Measurements from ENCODE around the gene MAP4K2.

MAP4K2 gene

DNA sequence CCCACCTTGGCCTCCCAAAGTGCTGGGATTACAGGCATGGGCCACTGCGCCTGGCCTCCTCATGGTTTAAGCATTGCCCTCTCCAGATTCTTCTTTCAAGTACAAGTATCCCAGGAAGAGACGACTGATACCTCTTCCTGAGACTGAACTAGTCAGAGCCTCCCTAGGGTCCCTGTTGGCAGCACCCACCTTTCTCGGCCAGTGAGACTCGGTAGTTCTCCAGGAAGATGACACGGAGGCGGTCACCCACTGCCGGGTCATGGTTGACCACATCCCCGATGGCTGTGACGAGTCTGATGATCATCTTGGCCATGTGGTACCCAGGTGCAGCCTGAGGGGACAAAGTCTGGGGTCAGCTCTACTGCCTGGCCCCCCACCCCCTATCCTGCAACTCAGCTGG, 51.9 kb downstream of the MAP4K2 start:
- Histone ChIP-seq H3K4me3 (ENCODE audit: low read depth in 1 of 2, low read length in 2 of 2) (no peak overlapping the region), H3K79me2 (ENCODE audit: insufficient read depth, low read length) (no peaks in the 10 kb centered on the region), H3K4me1 (ENCODE audit: insufficient read depth, low read length) (peaks cover 5% of the 10 kb centered on the region), H3K36me3 (ENCODE audit: insufficient read depth, low read length) (no peaks in the 10 kb centered on the region), H3K9ac (ENCODE audit: low read depth, low read length) (no peak overlapping the region), H3K9me3 (ENCODE audit: insufficient read depth, low read length, severe bottlenecking) (no peaks in the 10 kb centered on the region), H3K4me2 (ENCODE audit: insufficient read depth, low read length) (no peak overlapping the region), H3K27ac (ENCODE audit: low read length) (no peak overlapping the region), H3K27me3 (ENCODE audit: insufficient read depth, low read length, poor library complexity) (no peaks in the 10 kb centered on the region), H2AFZ (ENCODE audit: low read depth, low read length) (no peak overlapping the region), H4K20me1 (ENCODE audit: insufficient read depth, low read length) (no peaks in the 10 kb centered on the region)
- no peak for TF ChIP-seq EZH2 (IDR thresholded peaks at IDR 0.05; ENCODE audit: borderline replicate concordance, low read depth, low read length, severe bottlenecking)
- TF ChIP-seq, protein P1, sequence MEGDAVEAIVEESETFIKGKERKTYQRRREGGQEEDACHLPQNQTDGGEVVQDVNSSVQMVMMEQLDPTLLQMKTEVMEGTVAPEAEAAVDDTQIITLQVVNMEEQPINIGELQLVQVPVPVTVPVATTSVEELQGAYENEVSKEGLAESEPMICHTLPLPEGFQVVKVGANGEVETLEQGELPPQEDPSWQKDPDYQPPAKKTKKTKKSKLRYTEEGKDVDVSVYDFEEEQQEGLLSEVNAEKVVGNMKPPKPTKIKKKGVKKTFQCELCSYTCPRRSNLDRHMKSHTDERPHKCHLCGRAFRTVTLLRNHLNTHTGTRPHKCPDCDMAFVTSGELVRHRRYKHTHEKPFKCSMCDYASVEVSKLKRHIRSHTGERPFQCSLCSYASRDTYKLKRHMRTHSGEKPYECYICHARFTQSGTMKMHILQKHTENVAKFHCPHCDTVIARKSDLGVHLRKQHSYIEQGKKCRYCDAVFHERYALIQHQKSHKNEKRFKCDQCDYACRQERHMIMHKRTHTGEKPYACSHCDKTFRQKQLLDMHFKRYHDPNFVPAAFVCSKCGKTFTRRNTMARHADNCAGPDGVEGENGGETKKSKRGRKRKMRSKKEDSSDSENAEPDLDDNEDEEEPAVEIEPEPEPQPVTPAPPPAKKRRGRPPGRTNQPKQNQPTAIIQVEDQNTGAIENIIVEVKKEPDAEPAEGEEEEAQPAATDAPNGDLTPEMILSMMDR (IDR thresholded peaks at IDR 0.05; ENCODE audit: borderline replicate concordance, extremely low read depth, low read length, poor library complexity, severe bottlenecking), result no peak
- no peak for ATAC-seq (ENCODE audit: insufficient read depth, low read depth)
- DNase-seq, result no peak

DNA sequence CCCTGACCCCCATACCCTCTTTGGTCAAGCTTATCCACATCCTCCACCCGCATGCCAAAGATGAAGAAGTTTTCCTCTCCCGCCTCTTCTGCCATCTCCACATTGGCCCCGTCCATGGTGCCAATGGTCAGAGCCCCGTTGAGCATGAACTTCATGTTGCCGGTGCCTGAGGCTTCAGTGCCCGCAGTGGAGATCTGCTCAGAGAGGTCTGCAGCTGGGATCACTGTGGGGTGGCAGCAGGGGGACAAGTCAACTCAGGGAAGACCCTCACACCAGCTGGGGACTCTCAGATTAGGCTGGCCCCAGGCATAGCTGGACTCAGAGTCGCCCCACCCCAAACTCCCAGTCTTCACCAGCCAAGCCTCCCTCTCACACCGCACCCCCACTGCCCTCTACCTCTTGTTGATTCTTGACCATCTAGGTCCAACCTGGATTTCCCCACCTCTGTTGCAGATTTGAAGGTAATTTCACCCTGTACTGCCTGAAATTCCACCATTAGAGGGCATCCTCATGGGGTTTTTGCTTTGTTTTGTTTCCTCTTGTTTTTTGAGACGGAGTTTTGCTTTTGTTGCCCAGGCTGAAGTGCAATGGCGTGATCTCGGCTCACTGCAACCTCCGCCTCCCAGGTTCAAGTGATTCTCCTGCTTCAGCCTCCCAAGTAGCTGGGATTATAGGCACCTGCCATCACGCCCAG, 52.5 kb downstream of the MAP4K2 start:
- Histone ChIP-seq H3K9me3 (ENCODE audit: insufficient read depth, low read length, severe bottlenecking) (no peaks in the 10 kb centered on the region), H3K4me3 (ENCODE audit: low read depth in 1 of 2, low read length in 2 of 2) (no peak overlapping the region), H3K4me1 (ENCODE audit: insufficient read depth, low read length) (peaks cover 11% of the 10 kb centered on the region), H3K27ac (ENCODE audit: low read length) (no peak overlapping the region), H3K27me3 (ENCODE audit: insufficient read depth, low read length, poor library complexity) (no peaks in the 10 kb centered on the region), H3K79me2 (ENCODE audit: insufficient read depth, low read length) (no peaks in the 10 kb centered on the region), H4K20me1 (ENCODE audit: insufficient read depth, low read length) (no peaks in the 10 kb centered on the region), H3K36me3 (ENCODE audit: insufficient read depth, low read length) (no peaks in the 10 kb centered on the region), H3K9ac (ENCODE audit: low read depth, low read length) (no peak overlapping the region), H3K4me2 (ENCODE audit: insufficient read depth, low read length) (no peak overlapping the region), H2AFZ (ENCODE audit: low read depth, low read length) (no peak overlapping the region)
- TF ChIP-seq, protein P1 (IDR thresholded peaks at IDR 0.05; ENCODE audit: borderline replicate concordance, extremely low read depth, low read length, poor library complexity, severe bottlenecking), result peak; percentile 19
- no peak for TF ChIP-seq EZH2 (IDR thresholded peaks at IDR 0.05; ENCODE audit: borderline replicate concordance, low read depth, low read length, severe bottlenecking)
- no peak for DNase-seq
- no peak for ATAC-seq (ENCODE audit: insufficient read depth, low read depth)

DNA sequence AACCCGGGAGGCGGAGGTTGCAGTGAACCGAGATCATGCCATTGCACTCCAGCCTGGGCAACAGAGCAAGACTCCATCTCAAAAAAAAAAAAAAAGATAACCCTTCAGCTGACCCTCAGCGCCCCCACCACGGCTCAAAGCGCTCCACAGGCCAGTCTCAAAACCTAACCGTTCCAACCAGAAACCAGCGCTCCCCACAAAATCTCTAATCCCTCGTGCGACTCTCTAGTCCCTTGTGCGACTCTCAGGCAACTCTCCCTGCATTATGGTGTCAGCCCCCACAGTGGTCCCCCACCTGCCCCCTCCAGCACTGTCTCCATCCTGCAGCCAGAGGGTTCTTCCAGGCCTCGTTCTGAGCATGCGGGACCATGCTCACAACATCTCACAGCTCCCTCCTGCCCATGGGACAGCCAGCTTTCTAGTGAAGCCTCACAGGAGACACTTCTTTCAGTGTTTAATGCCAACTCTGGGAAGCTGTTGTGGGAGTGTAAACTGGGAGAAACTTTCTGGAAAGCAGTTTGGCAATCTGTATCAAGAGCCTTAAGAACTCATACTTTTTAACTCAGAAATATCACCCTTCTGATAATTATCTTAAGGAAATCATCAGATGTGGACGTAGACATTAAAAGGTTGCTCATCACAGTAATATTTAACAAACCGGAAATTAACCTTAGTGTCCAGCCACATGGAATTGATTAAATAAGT, 54.9 kb downstream of the MAP4K2 start:
- Histone ChIP-seq H3K79me2 (ENCODE audit: insufficient read depth, low read length) (no peaks in the 10 kb centered on the region), H3K9me3 (ENCODE audit: insufficient read depth, low read length, severe bottlenecking) (no peaks in the 10 kb centered on the region), H4K20me1 (ENCODE audit: insufficient read depth, low read length) (no peaks in the 10 kb centered on the region), H3K4me1 (ENCODE audit: insufficient read depth, low read length) (peaks cover 30% of the 10 kb centered on the region), H3K4me3 (ENCODE audit: low read depth in 1 of 2, low read length in 2 of 2) (no peak overlapping the region), H3K27me3 (ENCODE audit: insufficient read depth, low read length, poor library complexity) (no peaks in the 10 kb centered on the region), H3K4me2 (ENCODE audit: insufficient read depth, low read length) (no peak overlapping the region), H3K36me3 (ENCODE audit: insufficient read depth, low read length) (no peaks in the 10 kb centered on the region), H3K9ac (ENCODE audit: low read depth, low read length) (no peak overlapping the region), H2AFZ (ENCODE audit: low read depth, low read length) (no peak overlapping the region), H3K27ac (ENCODE audit: low read length) (peak overlapping the region; percentile 39; the same call in 1 of the 2 replicates)
- DNase-seq (no peak), ATAC-seq (ENCODE audit: insufficient read depth, low read depth) (no peak)
- TF ChIP-seq, protein P1 (IDR thresholded peaks at IDR 0.05; ENCODE audit: borderline replicate concordance, extremely low read depth, low read length, poor library complexity, severe bottlenecking), result no peak
- TF ChIP-seq EZH2 (IDR thresholded peaks at IDR 0.05; ENCODE audit: borderline replicate concordance, low read depth, low read length, severe bottlenecking), result no peak
